Activated T-helper 17 cell treated with anti-CD3 and anti-CD28 coated beads, Interleukin-2, amount 50 U/mL, for 72 hours (primary cell): ENCODE data around the gene RALGPS1. TPM values are rescaled to one million over a fixed set of nuclear protein-coding genes. Genes with fewer than 3 reads are reported as not detected.
A peak's percentile ranks its signal among the peaks of the same experiment; 100 is the strongest.

Source experiments
- ATAC-seq: fragments of 150-1000 bp; cut with Tn5 transposase; replicated peaks from 2 replicates; pipeline ENCODE4 v1.10.0; 2021; ENCODE audit warnings: mild to moderate bottlenecking, moderate library complexity
- H3K27ac Mint-ChIP-seq: one replicate; pipeline ENCODE4 v1.8.0; 2022; ENCODE audit warnings: mixed read lengths
- H3K27me3 Mint-ChIP-seq: one replicate; pipeline ENCODE4 v1.8.0; 2022; ENCODE audit warnings: mixed read lengths
- H3K36me3 Mint-ChIP-seq: one replicate; pipeline ENCODE4 v1.8.0; 2022; ENCODE audit warnings: low read depth, mild to moderate bottlenecking, mixed read lengths
- H3K4me1 Mint-ChIP-seq: one replicate; pipeline ENCODE4 v1.8.0; 2022; ENCODE audit warnings: mixed read lengths
- H3K4me3 Mint-ChIP-seq: one replicate; pipeline ENCODE4 v1.8.0; 2022; ENCODE audit warnings: mild to moderate bottlenecking, mixed read lengths
- H3K9me3 Mint-ChIP-seq: one replicate; pipeline ENCODE4 v1.8.0; 2022; ENCODE audit warnings: mixed read lengths
- total RNA-seq, 2 donors: library from RNA; stranded (reverse); gene quantifications; one replicate each; pipeline ENCODE4 v1.2.3, GENCODE V29; 2022

The RALGPS1 gene
- total RNA-seq, 2 donors from 2014 or later, result 2.3 to 3.4 TPM

- Mint-ChIP-seq H3K27ac (no peak overlapping the region), H3K4me3 (no peak overlapping the region), H3K9me3 (no peaks in the 10 kb centered on the region), H3K36me3 (no peaks in the 10 kb centered on the region), H3K27me3 (no peaks in the 10 kb centered on the region), H3K4me1 (no peaks in the 10 kb centered on the region)
- ATAC-seq, result no peak
These were observed 293.8 kb downstream of the RALGPS1 start for GRCh38 chr9:127208416-127208815.

- H3K4me3 Mint-ChIP-seq, result no peak overlapping the region
- H3K4me1 Mint-ChIP-seq, result no peaks in the 10 kb centered on the region
- no peaks in the 10 kb centered on the region for H3K36me3 Mint-ChIP-seq
- H3K9me3 Mint-ChIP-seq, result no peaks in the 10 kb centered on the region
- no peak overlapping the region for H3K27ac Mint-ChIP-seq
- ATAC-seq, result no peak
- H3K27me3 Mint-ChIP-seq, result no peaks in the 10 kb centered on the region
These were observed 294.6 kb downstream of the RALGPS1 start for GRCh38 chr9:127209220-127209619.

GRCh38 chr9:127209948-127210640 lies 295.5 kb downstream of the RALGPS1 start:
- H3K9me3 Mint-ChIP-seq, result no peaks in the 10 kb centered on the region
- no peaks in the 10 kb centered on the region for H3K27me3 Mint-ChIP-seq
- no peaks in the 10 kb centered on the region for H3K36me3 Mint-ChIP-seq
- H3K4me1 Mint-ChIP-seq, result no peaks in the 10 kb centered on the region
- H3K4me3 Mint-ChIP-seq, result no peak overlapping the region
- ATAC-seq, result no peak
- no peak overlapping the region for H3K27ac Mint-ChIP-seq

- Mint-ChIP-seq H3K27me3 (no peaks in the 10 kb centered on the region), H3K9me3 (no peaks in the 10 kb centered on the region), H3K27ac (peak overlapping the region; percentile 0), H3K4me1 (no peaks in the 10 kb centered on the region), H3K4me3 (no peak overlapping the region), H3K36me3 (no peaks in the 10 kb centered on the region)
- no peak for ATAC-seq
These were observed 296.5 kb downstream of the RALGPS1 start for GRCh38 chr9:127210851-127211730.

GRCh38 chr9:127211983-127212382 lies 297.4 kb downstream of the RALGPS1 start:
- ATAC-seq, result no peak
- Mint-ChIP-seq H3K36me3 (no peaks in the 10 kb centered on the region), H3K9me3 (no peaks in the 10 kb centered on the region), H3K4me1 (no peaks in the 10 kb centered on the region), H3K27me3 (no peaks in the 10 kb centered on the region), H3K4me3 (no peak overlapping the region), H3K27ac (no peak overlapping the region)

GRCh38 chr9:127212453-127212852 lies 297.9 kb downstream of the RALGPS1 start:
- no peaks in the 10 kb centered on the region for H3K27me3 Mint-ChIP-seq
- H3K9me3 Mint-ChIP-seq, result no peaks in the 10 kb centered on the region
- no peak for ATAC-seq
- no peaks in the 10 kb centered on the region for H3K4me1 Mint-ChIP-seq
- no peak overlapping the region for H3K4me3 Mint-ChIP-seq
- no peak overlapping the region for H3K27ac Mint-ChIP-seq
- no peaks in the 10 kb centered on the region for H3K36me3 Mint-ChIP-seq

GRCh38 chr9:127213859-127214258 lies 299.3 kb downstream of the RALGPS1 start:
- H3K4me3 Mint-ChIP-seq, result no peak overlapping the region

GRCh38 chr9:127214421-127215267 lies 300.1 kb downstream of the RALGPS1 start:
- H3K4me1 Mint-ChIP-seq, result no peaks in the 10 kb centered on the region
- H3K9me3 Mint-ChIP-seq, result no peaks in the 10 kb centered on the region
- no peaks in the 10 kb centered on the region for H3K27me3 Mint-ChIP-seq
- H3K36me3 Mint-ChIP-seq, result no peaks in the 10 kb centered on the region
- no peak overlapping the region for H3K4me3 Mint-ChIP-seq
- no peak overlapping the region for H3K27ac Mint-ChIP-seq
- ATAC-seq, result peak; percentile 76

More at GRCh38 chr9:127213859-127214258, 299.3 kb downstream of the RALGPS1 start:
- Mint-ChIP-seq H3K27me3 (no peaks in the 10 kb centered on the region), H3K4me1 (no peaks in the 10 kb centered on the region), H3K9me3 (no peaks in the 10 kb centered on the region), H3K36me3 (no peaks in the 10 kb centered on the region), H3K27ac (no peak overlapping the region)
- no peak for ATAC-seq

- no peak overlapping the region for H3K4me3 Mint-ChIP-seq
- no peak for ATAC-seq
- H3K4me1 Mint-ChIP-seq, result no peaks in the 10 kb centered on the region
- no peak overlapping the region for H3K27ac Mint-ChIP-seq
- no peaks in the 10 kb centered on the region for H3K9me3 Mint-ChIP-seq
- H3K36me3 Mint-ChIP-seq, result no peaks in the 10 kb centered on the region
- no peaks in the 10 kb centered on the region for H3K27me3 Mint-ChIP-seq
These were observed 301.0 kb downstream of the RALGPS1 start for GRCh38 chr9:127215268-127216209.

- H3K27ac Mint-ChIP-seq, result no peak overlapping the region
- no peak overlapping the region for H3K4me3 Mint-ChIP-seq
- no peak for ATAC-seq
- H3K9me3 Mint-ChIP-seq, result no peaks in the 10 kb centered on the region
- no peaks in the 10 kb centered on the region for H3K27me3 Mint-ChIP-seq
- no peaks in the 10 kb centered on the region for H3K36me3 Mint-ChIP-seq
- no peaks in the 10 kb centered on the region for H3K4me1 Mint-ChIP-seq
These were observed 301.8 kb downstream of the RALGPS1 start for GRCh38 chr9:127216210-127216887.

GRCh38 chr9:127216888-127217217 lies 302.3 kb downstream of the RALGPS1 start:
- Mint-ChIP-seq H3K36me3 (no peaks in the 10 kb centered on the region), H3K9me3 (no peaks in the 10 kb centered on the region)
- ATAC-seq, result no peak

GRCh38 chr9:127218818-127219217 lies 304.2 kb downstream of the RALGPS1 start:
- no peak for ATAC-seq
- no peaks in the 10 kb centered on the region for H3K4me1 Mint-ChIP-seq
- no peaks in the 10 kb centered on the region for H3K27me3 Mint-ChIP-seq
- H3K27ac Mint-ChIP-seq, result no peak overlapping the region
- no peaks in the 10 kb centered on the region for H3K9me3 Mint-ChIP-seq
- H3K36me3 Mint-ChIP-seq, result no peaks in the 10 kb centered on the region
- H3K4me3 Mint-ChIP-seq, result no peak overlapping the region

More at GRCh38 chr9:127216888-127217217, 302.3 kb downstream of the RALGPS1 start:
- no peak overlapping the region for H3K27ac Mint-ChIP-seq
- no peaks in the 10 kb centered on the region for H3K27me3 Mint-ChIP-seq
- no peaks in the 10 kb centered on the region for H3K4me1 Mint-ChIP-seq
- H3K4me3 Mint-ChIP-seq, result no peak overlapping the region

- no peak for ATAC-seq
- Mint-ChIP-seq H3K27me3 (no peaks in the 10 kb centered on the region), H3K4me1 (peaks cover 3% of the 10 kb centered on the region), H3K4me3 (no peak overlapping the region), H3K36me3 (peaks cover 3% of the 10 kb centered on the region), H3K27ac (no peak overlapping the region), H3K9me3 (no peaks in the 10 kb centered on the region)
These were observed 304.9 kb downstream of the RALGPS1 start for GRCh38 chr9:127219520-127219919.
